ENCODE results near the gene ATP2A1.

DNA sequence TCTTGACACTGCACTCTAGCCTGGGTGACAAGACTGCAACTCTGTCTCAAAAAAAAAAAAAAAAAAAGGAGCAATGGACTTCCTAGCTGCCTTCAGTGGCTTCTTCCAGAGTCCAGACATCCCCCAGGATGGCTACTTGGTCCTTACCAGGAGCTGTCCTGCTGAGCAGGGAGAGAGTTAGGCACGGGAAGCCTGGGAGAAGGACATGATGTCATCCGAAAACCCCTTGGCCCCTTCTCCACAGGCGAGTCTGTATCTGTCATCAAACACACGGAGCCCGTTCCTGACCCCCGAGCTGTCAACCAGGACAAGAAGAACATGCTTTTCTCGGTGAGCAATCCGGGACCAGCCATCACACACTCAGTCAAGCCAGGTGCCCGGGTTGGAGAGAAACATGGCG, 8.7 kb downstream of the ATP2A1 start:
- TF ChIP-seq, protein P1, sequence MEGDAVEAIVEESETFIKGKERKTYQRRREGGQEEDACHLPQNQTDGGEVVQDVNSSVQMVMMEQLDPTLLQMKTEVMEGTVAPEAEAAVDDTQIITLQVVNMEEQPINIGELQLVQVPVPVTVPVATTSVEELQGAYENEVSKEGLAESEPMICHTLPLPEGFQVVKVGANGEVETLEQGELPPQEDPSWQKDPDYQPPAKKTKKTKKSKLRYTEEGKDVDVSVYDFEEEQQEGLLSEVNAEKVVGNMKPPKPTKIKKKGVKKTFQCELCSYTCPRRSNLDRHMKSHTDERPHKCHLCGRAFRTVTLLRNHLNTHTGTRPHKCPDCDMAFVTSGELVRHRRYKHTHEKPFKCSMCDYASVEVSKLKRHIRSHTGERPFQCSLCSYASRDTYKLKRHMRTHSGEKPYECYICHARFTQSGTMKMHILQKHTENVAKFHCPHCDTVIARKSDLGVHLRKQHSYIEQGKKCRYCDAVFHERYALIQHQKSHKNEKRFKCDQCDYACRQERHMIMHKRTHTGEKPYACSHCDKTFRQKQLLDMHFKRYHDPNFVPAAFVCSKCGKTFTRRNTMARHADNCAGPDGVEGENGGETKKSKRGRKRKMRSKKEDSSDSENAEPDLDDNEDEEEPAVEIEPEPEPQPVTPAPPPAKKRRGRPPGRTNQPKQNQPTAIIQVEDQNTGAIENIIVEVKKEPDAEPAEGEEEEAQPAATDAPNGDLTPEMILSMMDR (conservative IDR thresholded peaks at IDR 0.05; ENCODE audit: low read depth in 2 of 2), result no peak
- TF ChIP-seq, protein P2, sequence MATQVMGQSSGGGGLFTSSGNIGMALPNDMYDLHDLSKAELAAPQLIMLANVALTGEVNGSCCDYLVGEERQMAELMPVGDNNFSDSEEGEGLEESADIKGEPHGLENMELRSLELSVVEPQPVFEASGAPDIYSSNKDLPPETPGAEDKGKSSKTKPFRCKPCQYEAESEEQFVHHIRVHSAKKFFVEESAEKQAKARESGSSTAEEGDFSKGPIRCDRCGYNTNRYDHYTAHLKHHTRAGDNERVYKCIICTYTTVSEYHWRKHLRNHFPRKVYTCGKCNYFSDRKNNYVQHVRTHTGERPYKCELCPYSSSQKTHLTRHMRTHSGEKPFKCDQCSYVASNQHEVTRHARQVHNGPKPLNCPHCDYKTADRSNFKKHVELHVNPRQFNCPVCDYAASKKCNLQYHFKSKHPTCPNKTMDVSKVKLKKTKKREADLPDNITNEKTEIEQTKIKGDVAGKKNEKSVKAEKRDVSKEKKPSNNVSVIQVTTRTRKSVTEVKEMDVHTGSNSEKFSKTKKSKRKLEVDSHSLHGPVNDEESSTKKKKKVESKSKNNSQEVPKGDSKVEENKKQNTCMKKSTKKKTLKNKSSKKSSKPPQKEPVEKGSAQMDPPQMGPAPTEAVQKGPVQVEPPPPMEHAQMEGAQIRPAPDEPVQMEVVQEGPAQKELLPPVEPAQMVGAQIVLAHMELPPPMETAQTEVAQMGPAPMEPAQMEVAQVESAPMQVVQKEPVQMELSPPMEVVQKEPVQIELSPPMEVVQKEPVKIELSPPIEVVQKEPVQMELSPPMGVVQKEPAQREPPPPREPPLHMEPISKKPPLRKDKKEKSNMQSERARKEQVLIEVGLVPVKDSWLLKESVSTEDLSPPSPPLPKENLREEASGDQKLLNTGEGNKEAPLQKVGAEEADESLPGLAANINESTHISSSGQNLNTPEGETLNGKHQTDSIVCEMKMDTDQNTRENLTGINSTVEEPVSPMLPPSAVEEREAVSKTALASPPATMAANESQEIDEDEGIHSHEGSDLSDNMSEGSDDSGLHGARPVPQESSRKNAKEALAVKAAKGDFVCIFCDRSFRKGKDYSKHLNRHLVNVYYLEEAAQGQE (IDR thresholded peaks at IDR 0.05; ENCODE audit: unreplicated experiment), result no peak
- TF ChIP-seq EZH2phosphoT487 (IDR thresholded peaks at IDR 0.05; ENCODE audit: unreplicated experiment) (no peak), JUNB (IDR thresholded peaks at IDR 0.05; ENCODE audit: unreplicated experiment) (no peak), POLR2AphosphoS5 (IDR thresholded peaks at IDR 0.05; ENCODE audit: low read depth) (no peak), EZH2 (IDR thresholded peaks at IDR 0.05; ENCODE audit: low read depth, unreplicated experiment) (no peak)

All from GM23338 (cell line).